OCI-M2 (cell line): ENCODE results near the gene AHI1.

Experiments used
- DNase-seq: peaks from one replicate; lab custom pipeline; 2025; ENCODE audit not compliant: unreplicated experiment; lab: John Stamatoyannopoulos, UW

AHI1 gene

GRCh38 chr6:135236319-135236718 is 261.2 kb downstream of the AHI1 start:
- no peak for DNase-seq

- DNase-seq: no peak
Observed at GRCh38 chr6:135235716-135236115, 261.8 kb downstream of the AHI1 start.

DNA sequence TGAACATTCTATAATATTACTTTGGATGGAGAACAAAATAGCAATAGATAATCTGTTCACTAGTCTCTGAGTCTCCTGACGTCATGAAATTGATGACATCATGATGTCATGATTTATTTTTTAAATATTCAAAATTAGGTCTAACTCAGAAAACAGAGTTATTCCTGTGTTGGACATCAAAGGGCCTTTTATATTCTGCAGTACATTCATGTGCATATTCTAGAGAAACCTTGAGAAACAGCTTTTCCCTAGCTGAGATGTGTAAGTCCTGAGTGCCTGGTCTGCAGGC is 263.1 kb downstream of the AHI1 start:
- no peak for DNase-seq

GRCh38 chr6:135233686-135234491 is 263.7 kb downstream of the AHI1 start:
- no peak for DNase-seq
